SIG-M5 treated with dmso at 0.1 percent for 504 hours (cell line): ENCODE data around the gene CCDC86.

ENCODE experiments used
- DNase-seq: peaks from one replicate; lab custom pipeline; 2025; ENCODE audit not compliant: unreplicated experiment; lab: John Stamatoyannopoulos, UW

CCDC86 gene

DNA sequence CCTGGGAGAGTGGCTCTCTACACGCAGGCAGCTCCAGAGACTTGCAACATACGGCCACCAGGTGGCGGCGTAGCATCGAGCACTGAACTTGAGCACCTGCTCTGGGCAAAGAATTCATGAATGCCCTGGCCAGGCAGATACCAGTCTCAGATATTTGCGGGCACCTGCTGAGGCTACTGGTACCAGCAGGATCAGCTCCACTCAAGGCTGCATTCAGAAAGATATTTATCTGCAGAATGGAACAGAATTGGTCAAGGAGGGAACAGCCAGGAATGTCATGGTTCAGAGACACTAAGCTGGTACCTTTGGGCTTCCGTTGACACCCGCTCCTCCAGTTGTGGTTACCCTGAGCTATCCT, 10.8 kb upstream of the CCDC86 start:
- peak; percentile 65 for DNase-seq

DNA sequence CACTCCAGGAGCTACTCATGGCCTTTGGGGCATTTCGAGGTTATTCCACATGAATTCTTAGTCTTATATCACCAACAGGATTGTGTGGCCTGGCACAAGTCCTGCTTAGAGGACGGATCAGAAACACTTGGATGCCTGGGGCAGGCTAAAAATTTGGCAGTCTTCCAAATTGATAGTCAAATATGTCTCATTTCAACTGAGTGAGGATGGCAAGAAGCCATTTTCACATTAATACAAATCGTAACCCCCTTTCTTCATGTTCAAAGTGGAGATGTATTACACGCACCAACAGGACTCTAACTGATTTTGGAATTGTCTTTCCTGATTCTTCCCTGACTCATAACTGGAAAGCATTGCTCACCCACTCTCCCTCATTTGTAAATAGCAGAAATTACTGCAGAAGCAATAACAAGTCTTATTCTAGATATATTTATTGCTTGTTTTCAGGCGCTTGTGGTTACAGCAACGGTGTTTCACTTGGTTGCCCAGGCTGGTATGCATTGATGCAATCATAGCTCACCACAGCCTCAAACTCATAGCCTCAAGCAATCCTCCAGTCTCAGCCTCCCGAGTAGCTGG, 10.3 kb upstream of the CCDC86 start:
- DNase-seq = no peak

DNA sequence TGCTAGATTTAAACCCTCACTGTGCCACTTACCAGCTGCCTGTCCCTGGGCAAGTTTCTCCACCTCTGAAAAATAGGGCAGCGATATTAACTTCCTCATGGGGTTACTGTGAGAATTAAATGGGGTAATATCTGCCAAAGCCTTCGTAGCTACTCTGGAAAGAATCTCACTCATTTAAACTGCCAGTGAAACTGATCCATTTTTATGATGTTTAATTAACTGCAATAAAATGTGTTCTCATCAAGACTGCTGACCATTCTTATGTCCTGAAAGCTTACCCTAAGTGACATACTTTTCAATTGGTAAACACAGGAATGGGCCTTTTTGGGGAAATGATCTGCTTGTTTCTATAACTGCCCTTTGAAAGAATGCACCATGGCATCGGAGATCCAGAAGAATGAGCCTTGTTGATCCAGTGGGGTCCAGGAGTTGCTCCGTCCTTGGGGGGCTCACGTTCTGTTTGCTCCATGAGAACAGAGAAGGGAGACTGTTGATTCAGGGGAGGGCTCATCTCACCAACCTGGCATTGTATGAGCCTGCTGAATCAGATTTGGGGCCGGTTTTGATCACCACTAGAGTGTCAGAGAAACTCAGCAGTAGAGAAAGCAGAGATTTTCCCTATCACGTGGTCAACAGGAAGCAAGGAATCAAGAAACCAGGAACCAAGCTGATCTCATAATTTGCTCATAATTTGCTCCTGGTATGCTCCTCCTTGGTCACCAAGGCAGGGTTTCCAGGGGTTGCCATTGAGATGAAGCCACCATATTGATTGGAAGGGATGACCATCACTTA, 7.0 kb upstream of the CCDC86 start:
- DNase-seq = no peak

DNA sequence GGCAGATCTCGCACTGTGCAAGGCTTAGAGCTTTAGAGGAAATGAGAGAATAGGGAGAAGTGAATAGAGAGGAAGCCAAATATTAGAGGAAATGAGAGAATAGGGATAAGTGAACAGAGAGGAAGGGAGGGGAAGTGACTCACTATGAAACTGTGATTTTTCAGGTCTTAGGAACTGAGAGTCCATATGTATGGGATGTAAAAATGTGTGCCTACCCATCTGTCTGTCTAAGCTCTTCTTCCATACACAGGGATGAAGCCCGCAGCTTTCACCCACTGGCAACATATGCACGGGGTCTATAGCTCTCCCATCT, 6.4 kb upstream of the CCDC86 start:
- DNase-seq = peak; percentile 50

DNA sequence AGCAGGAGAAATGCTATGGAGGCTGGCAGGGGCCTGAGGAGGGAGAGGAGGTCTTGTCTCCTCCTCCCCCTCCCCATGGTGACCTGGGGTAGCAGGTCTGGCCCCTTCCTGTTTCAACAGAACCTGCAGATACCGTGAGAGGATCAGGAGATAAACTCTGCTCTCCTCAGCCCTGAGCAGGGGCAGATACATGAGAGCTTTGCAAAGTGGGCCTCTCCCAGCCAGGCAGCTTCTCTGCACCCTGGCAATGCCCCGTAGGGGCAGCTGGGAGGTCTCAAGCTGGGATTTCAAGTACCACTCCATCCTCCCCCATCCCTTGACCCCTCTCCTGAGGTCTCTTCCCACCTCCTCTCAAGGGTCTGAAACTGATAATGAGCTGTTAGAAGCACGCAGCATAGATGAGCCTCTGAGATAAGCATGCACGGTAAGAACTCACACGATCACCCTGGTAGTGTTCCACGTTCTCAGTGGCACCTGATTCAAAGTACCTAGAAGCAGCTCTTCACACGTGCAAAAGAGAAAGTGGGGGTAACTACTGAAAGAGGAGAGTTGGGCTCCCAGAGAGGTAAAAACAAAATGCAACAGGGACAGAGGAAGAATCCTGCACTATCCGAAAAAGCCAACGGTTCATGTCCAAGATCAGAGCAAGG, 4.9 kb upstream of the CCDC86 start:
- no peak for DNase-seq

DNA sequence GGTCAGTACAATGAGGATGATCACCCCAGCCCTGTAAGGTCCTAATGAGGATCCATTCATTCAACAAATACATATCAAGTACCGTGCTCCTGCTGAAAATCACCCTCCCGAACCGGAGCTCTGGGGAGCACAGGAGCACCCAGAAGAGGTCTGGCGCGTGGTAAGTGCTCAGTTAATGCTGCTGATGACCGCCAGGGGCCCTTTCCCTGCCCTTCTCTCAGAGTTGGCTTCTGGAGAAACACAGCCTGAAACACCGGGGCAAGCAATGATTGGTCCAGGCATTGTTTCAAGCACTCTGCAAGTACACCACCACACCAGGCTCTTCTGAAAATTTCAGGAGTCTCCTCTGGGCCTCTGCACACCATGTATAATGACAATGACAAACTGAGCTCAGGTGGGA, 3.8 kb upstream of the CCDC86 start:
- no peak for DNase-seq

DNA sequence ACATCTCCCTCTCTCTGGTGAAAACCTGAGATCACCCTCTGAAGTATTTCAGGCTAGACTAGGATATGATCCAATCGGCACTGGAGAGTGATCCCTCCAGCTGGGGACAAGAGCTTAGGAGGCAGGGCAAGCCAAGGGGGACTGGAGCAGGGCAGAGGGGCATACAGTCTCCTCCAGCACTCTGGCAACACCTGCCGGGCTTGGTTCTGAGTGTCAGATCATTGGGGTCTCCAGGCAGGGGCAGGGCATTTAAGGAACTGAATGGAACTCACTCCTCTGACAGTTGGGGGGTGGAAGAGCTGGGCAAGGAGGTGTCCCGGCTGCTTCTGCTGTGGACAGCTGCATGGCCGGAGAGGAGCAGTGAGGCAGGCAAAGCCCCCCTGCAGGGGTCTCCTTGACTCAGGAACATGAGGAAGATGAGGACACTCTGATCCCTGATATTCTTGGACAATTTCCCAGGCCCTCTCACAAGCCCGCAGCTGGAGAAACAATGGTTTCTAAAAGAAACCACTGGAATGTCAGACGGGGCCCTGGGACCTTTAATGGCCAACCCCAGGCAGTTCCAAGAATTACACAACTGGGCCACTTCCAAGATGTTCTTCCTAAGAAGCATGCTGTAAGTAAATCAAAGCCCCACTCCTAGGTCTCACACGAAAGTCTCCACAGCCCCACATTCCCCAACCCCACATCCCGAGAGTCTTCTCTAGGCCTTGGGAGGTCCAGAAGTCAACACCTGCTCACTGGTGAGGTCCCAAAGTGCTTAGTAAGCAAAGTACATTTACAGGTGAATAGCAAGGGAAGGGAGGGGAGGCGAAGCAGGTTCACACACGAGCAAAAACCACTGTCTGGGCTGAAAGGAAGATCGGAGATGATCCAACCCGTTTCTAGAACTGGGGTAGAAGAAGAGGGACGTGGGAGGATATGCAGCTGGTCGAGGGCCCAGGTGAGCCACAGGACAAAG, 1.2 kb upstream of the CCDC86 start:
- DNase-seq = no peak

DNA sequence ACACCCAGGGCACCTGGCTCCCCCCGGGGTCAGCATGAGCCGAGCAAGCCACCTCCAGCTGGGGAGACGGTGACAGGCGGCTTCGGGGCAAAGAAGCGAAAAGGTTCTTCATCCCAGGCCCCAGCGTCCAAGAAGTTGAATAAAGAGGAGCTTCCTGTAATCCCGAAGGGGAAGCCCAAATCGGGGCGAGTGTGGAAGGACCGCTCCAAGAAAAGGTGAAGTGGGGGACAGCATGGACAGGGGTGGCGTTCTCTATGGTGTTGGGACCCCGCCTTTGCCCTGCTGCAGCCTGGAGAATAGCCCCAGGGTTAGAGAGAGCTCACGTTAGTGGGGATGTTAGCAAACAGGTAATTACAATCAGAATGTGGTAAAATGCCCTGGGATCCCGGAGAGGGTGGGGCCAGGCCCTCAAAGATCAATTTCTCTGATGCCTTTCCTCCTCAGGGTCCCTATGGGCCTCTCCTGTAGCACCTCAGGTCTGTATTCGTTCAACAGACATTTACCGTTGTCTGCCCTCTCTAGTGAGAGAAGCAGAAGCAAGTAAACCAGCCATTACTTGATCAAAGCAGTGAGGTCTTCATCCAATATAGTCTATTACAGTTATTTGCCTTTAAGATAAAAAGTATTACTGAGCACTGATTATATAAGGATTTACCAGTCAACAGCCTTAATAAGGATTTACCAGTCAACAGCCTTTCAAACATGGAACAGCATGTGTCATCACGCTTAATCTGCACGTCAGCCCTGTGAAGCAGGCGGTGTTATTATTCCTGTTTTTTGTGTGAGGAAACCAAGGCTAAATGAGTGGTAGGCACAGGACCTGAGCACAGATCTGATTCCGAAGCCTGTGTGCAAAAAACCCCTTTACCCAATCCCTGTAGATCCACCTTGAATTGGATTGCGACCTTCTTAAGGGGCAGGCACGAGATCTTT, 1.0 kb downstream of the CCDC86 start:
- DNase-seq = no peak

DNA sequence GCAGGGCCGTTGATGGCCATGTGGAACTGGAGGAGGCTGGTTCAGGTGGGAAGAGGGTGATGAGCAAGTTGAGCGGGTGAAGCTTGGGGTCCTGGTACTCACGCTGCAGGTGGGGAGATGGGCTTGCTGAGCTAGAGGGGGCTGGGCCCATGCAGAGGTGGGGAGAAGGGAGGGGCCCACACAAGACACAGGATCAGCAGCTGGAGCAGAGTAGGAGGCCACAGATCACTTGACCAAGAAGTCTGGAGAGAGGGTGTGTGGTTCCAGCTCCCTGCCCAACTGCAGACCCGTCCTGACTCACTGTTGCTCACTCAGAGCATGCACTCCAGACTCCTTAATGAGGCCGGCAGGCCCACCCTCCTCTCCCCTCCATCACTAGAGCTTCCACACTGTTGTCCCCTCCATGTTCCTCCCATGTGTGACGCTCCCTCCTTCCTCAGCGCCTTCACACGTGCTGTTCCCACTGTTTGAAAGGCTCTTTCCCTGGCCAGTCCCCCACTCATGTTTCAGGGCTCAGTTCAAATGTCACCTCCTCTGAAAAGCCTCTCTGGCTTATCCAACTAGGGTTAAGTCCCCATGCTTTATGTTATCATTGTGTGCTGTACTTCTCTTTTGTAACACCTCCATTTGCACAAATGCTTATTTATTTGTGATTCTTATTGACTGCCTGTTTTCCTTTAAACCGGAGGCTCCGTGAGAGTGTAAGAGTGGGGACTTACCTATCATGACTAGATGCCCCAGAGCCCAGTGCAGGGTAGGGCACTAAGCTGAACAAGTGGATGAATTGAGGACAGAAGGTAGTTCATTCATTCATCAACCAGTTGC, 2.3 kb downstream of the CCDC86 start:
- DNase-seq = no peak

DNA sequence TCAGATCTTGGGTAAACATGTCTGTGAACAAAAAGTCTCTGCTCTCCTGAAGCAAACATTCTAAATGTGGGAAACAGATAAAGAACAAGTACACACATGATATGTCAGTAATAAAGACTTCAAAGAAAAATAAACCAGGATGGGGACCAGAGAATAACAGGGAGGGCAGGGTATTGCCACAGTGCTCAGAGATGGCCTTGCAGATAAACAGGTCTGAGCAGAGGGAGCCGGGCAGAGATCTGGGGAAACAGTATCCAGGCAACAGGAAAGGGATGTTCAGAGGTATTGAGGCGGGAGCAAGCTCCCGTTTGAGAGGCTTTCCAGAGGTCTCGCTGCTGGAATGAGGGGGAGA, 2.9 kb downstream of the CCDC86 start:
- no peak for DNase-seq

DNA sequence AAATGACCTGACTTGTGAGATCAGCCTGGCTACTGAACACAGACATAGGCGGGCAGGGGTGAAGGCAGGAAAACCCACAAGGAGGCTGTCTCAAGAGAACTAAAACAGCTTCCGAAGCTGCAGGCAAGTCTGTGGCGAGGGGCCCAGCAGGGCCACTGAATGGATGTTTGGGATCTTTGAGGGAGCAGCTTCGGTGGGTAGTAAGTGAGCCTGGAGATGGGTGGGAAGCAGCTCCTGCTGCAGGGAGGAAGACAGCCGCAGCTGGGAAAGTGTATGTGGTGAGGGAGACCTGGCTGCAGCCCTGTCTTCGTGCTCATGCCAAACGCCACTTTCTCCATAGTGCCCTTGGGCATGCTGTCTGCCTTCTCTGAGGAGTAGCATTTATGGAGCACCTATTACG, 3.4 kb downstream of the CCDC86 start:
- DNase-seq = no peak

DNA sequence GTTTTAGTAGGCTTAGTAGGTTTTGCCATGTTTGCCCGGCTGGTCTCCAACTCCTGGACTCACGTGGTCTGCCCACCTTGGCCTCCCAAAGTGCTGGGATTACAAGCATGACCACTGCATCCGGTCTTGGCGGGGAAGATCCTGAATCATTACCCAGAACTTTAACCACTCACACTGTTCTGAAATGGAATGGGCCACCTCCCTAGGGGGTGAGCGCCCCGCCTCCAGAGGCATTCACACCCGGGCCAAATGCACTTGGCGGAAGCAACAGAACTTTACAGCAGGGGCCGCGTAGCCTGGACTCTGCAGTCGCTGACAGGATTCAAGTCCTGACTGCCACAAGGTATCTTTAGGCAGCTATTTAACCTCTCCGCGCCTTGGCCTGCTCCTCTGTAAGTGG, 5.4 kb downstream of the CCDC86 start:
- no peak for DNase-seq

DNA sequence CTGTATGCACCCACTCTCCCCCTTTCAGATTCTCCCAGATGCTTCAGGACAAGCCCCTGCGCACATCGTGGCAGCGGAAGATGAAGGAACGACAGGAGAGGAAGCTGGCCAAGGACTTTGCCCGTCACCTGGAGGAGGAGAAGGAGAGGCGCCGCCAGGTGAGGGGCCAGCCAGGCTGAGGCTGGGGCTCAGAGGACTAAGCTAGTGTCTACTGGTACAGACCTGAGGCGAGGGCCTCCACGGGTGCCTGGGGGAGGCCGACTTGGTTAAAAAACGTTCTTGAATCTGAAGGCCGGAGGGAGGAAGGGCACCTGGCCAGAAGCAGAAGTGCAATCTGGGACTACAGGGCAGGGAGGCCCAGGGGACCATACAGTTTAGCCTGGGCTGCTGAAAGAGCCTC, 6.0 kb downstream of the CCDC86 start:
- DNase-seq = no peak

DNA sequence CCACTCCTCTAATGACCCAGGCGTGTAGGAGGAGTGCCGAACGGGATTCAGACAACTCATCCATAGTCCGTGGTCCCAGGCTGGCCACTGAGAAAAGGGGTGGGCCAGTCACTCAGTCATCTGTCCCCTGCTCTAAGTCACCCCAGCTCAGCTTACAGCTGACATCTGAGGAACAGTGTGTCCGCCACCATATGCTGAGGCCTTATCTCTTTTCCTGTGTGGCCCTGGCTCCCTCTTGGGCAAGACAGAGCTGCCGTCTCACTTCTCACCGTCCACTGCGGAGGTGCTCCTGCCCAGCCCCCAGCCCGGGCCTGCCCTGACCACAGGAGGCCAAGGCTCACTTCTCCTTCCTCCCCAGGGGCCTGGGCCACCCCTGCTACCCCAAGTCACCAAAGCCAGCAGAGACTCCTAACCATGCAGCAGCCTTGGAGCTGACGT, 6.8 kb downstream of the CCDC86 start:
- no peak for DNase-seq

DNA sequence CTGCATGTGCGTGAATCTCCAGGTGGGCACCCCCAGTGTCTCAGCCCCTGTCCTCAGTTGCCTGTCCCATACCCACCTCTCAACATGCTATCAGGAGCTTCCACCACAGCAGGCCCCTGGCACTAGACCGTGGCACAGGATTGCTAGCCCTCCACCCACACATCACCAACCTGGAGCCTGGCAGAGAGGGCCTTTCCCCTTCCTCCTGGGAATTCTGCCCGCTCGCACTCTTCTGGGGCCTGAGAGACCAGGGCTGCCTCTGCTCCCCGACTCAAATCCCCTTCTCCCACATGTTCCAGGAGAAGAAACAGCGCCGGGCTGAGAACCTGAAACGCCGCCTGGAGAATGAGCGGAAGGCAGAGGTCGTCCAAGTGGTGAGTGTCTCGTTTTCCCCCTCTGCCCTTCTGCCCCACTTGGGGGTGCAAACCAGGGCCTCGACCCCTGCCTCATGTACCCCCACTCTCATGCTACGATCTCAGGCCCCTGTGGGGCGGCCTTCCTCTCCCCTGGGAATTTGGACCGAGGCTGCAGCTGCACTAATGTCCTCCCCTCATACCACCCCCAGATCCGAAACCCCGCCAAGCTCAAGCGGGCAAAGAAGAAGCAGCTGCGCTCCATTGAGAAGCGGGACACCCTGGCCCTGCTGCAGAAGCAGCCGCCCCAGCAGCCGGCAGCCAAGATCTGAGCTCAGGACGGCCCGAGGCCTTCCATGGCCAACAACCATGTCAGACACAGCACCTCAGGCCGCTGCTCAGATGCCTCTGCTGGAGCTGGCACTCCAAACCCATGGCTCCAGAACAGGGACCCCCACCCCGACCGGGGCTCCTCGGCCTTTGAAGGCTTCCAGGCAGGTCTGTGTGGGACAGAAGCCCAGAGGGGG, 8.0 kb downstream of the CCDC86 start:
- no peak for DNase-seq

DNA sequence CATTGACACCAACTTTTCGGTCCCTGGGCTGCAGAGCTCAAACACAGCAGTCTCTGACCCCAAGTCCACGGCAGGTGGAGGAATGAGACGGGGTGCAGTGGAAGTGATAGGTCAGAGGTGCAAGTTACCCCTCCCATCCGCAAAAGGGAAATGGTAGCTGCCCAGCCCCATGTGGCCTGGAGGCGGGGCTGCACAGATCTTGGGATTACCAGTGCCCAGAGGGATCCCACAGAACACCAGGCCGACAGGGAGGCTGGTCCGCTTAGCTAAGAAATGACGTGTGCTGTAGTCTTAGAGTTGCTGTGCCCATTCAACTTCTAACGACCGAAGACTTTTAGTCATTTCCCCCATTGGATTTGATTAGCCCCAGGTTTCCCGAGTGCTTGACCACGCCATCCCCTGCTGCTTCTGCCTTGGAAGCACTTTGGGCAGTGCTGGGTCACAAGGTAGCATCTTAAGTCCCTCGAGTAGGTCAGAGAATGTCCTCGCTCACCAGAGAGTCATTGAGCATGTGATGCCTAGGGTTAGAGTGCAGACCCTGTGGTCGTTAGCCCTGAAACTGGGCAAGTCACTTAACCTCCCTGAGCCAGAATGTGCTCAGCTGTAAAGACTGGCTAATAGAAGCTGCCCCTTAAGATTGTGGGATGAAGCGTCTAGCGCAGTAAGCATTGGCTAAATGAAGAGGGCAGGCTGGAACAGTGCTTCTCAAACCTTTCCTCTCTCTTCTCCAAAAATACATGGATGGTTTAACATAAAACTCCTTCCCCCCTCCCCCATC, 9.6 kb downstream of the CCDC86 start:
- no peak for DNase-seq

DNA sequence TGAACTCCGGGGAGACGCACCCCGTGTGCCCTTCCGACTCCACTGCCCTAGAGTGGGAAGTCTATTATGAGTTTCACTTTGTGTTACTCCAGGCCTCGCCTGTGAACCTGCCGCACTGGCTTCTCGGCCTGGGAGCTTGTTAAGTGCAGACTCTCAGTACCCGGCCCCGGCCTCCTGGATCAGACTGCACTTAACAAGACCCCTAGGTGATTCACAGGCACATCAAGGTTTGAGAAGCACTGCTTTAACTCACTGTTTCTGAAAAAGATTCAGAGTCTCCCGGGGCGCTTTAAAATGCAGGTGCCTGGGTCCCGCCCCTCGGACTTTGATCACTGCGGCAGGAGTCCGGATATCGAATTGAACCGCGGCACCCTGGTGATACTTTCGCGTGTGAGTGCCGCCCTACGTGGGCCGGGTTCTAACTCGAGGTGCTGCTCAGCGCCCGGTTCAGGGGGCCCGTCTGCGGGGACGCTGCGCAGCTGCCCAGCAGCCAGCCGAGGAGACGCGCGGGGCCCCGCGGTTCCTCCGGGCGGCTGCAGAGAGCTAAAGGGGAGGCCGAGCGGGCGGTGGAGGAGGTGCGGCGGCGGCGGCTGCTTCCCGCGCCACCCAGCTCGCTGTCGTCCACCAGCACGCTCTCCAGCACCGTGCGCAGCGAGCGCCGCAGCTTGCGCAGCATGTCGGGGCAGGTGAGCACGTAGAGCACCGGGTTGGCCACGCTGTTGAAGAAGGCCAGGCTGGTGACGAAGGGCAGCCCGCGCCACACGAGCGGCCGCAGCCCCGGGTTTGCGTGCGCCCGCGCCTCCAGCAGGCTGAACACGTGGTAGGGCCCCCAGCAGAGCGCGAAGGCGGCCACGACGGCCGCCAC, 10.4 kb downstream of the CCDC86 start:
- no peak for DNase-seq
